Transverse colon (tissue), 4 donors: ENCODE measurements around the gene MRO. TPM values are rescaled to one million over a fixed set of nuclear protein-coding genes. Genes with fewer than 3 reads are reported as not detected.

Experiments used
- DNase-seq: peaks from one replicate; pipeline ENCODE4 v3.0.0-alpha.2; 2019
- H3K27ac ChIP-seq, 4 donors: fragments of 200-600 bp; sonication (generic); 2 replicates each; pipeline ENCODE4 v1.5.1; 2016 to 2018; ENCODE audit warnings: inconsistent platforms in 4 of 4
- H3K27me3 ChIP-seq: fragments of 200-600 bp; sonication (generic); 2 replicates; pipeline ENCODE4 v1.5.1; 2017; ENCODE audit warnings: inconsistent platforms
- H3K36me3 ChIP-seq, 4 donors: fragments of 200-600 bp; sonication (generic); 2 replicates each; pipeline ENCODE4 v1.5.1; 2017 to 2019; ENCODE audit warnings: inconsistent platforms in 4 of 4
- H3K4me1 ChIP-seq, 4 donors: fragments of 200-600 bp; sonication (generic); 2 replicates each; pipeline ENCODE4 v1.5.1; 2017 to 2020; ENCODE audit warnings: inconsistent platforms in 4 of 4
- H3K4me3 ChIP-seq, 4 donors: fragments of 200-600 bp; sonication (generic); 1 replicate in 1 of 4; 2 replicates in 3 of 4; pipeline versions ENCODE4 v1.5.1 to v1.6.1; 2017 to 2019; ENCODE audit warnings: inconsistent platforms in 4 of 4
- H3K9me3 ChIP-seq, 2 donors: fragments of 200-600 bp; sonication (generic); 2 replicates each; pipeline ENCODE4 v1.5.1; 2017 to 2019; ENCODE audit warnings: inconsistent platforms in 2 of 2
- EP300 ChIP-seq: sonication (generic); formaldehyde crosslinking; IDR thresholded peaks from one replicate; pipeline ENCODE4 v1.6.1; 2017; ENCODE audit warnings: antibody characterized with exemption, low read depth
- POLR2A ChIP-seq: fragments of 450-650 bp; IDR thresholded peaks from one replicate; pipeline ENCODE4 v1.6.1; 2016; ENCODE audit warnings: antibody characterized with exemption, mild to moderate bottlenecking, moderate library complexity
- POLR2AphosphoS5 ChIP-seq, 3 donors: sonication (generic); formaldehyde crosslinking; IDR thresholded peaks; one replicate each; pipeline ENCODE4 v1.6.1; 2016; ENCODE audit warnings: antibody characterized with exemption in 3 of 3
- WGBS, 2 donors: methylation state at CpG; one replicate each; pipeline ENCODE4 v1.1.5; 2018; ENCODE audit warnings: low coverage in 1 of 2; 5-methylcytosine and 5-hydroxymethylcytosine counted together
- in situ Hi-C, 4 donors: fragments of 200-750 bp; cut with MboI; loops; one replicate each; pipeline versions ENCODE4 v1.15.0 to v1.15.1; 2017; ENCODE audit warnings: low sequenced_read_pairs in 3 of 4, low pct_ligation_motif_present in 1 of 4, low pct_unique_long_range_greater_than_20kb in 1 of 4
- intact Hi-C: fragments of 100-400 bp; cut with DNase I; formaldehyde crosslinking; loops from one replicate; pipeline ENCODE4 v1.15.1; 2023; ENCODE audit warnings: low total_unique reads
- total RNA-seq, 4 donors: library from RNA; depleted of rRNA; stranded (reverse); fragments of >200 nt; gene quantifications; one replicate each; pipeline ENCODE4 v1.1.0, GENCODE V29; 2016
- TF ChIP-seq, protein P1 (sequence below), 5 experiments: fragments of 200-600 bp in 3 of 5; fragments of 450-650 bp in 2 of 5; sonication (generic) in 3 of 5; IDR thresholded peaks; 1 replicate in 2 of 5; 2 replicates in 3 of 5; pipeline ENCODE4 v1.5.1; 2016 to 2017; ENCODE audit warnings: antibody characterized with exemption in 5 of 5, inconsistent platforms in 3 of 5, mild to moderate bottlenecking in 2 of 5, moderate library complexity in 1 of 5

The MRO gene
- total RNA-seq, 4 donors from 2014 or later = 0.16 to 0.27 TPM; not detected in 2

DNA sequence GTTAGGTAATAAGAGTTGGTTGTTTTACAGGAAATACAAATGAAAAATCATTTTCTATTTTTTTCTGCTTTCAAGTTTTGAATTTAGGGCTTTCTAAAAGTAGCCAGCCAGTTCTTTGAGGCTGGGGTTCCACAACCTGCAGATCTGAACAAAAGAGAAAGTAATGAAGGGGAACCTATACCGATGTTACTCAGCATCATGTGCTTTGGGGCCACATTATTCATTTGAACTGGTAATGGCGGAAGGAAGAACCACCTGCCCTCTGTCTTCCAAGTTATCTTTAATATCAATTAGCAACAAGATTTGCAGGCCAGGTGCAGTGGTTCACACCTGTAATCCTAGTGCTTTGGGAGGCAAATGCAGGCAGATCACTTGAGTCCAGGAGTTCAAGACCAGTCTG, 12.9 kb upstream of the MRO start:
- 76 to 80% methylated on average over 1 to 2 of the region's 2 CpGs for WGBS, 2 donors
- no peaks in the 10 kb centered on the region for H3K27me3 ChIP-seq
- DNase-seq = no peak
- no peak overlapping the region for H3K4me3 ChIP-seq
- in situ Hi-C loops (no loop called here), intact Hi-C loops (no loop called here)
- H3K9me3 ChIP-seq = no peaks in the 10 kb centered on the region
- TF ChIP-seq, protein P1, sequence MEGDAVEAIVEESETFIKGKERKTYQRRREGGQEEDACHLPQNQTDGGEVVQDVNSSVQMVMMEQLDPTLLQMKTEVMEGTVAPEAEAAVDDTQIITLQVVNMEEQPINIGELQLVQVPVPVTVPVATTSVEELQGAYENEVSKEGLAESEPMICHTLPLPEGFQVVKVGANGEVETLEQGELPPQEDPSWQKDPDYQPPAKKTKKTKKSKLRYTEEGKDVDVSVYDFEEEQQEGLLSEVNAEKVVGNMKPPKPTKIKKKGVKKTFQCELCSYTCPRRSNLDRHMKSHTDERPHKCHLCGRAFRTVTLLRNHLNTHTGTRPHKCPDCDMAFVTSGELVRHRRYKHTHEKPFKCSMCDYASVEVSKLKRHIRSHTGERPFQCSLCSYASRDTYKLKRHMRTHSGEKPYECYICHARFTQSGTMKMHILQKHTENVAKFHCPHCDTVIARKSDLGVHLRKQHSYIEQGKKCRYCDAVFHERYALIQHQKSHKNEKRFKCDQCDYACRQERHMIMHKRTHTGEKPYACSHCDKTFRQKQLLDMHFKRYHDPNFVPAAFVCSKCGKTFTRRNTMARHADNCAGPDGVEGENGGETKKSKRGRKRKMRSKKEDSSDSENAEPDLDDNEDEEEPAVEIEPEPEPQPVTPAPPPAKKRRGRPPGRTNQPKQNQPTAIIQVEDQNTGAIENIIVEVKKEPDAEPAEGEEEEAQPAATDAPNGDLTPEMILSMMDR (IDR thresholded peaks at IDR 0.05) = no peak
- TF ChIP-seq EP300 (no peak), POLR2AphosphoS5 (IDR thresholded peaks at IDR 0.05) (no peak), POLR2A (no peak)
- peaks cover 0 to 21% (median 0%) of the 10 kb centered on the region in 4 donors for H3K4me1 ChIP-seq
- H3K27ac ChIP-seq = no peak overlapping the region
- H3K36me3 ChIP-seq = no peaks in the 10 kb centered on the region

DNA sequence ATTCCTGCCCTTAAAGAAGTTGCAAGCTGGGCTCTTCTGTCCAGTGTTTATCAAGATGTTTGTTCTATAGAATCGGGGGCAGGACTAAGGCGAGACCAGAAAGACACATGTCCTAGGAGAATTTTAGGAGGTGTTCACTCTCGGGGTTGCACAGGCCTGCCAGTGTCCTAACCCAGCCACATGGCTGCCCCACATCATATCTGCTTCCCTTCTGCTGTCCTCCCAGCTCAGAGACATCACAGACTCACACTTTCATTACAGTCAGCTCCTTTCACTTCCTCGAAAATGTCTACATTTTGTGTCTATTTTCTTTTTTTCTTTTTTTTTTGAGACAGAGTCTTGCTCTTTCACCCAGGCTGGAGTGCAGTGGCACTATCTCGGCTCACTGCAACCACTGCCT, 10.7 kb upstream of the MRO start:
- DNase-seq = no peak
- intact Hi-C loops = no loop called here
- in situ Hi-C loops = no loop called here
- 82 to 85% methylated on average over 4 to 5 of the region's 5 CpGs for WGBS, 2 donors
- H3K27ac ChIP-seq = peak overlapping the region in 2 of 4 donors; percentile 17 to 31
- no peaks in the 10 kb centered on the region for H3K36me3 ChIP-seq
- no peaks in the 10 kb centered on the region for H3K27me3 ChIP-seq
- H3K9me3 ChIP-seq = no peaks in the 10 kb centered on the region
- H3K4me3 ChIP-seq = no peak overlapping the region
- TF ChIP-seq, protein P1 (IDR thresholded peaks at IDR 0.05) = no peak
- TF ChIP-seq EP300 (no peak), POLR2AphosphoS5 (IDR thresholded peaks at IDR 0.05) (no peak), POLR2A (no peak)
- H3K4me1 ChIP-seq = peaks cover 0 to 32% (median 6%) of the 10 kb centered on the region in 4 donors

DNA sequence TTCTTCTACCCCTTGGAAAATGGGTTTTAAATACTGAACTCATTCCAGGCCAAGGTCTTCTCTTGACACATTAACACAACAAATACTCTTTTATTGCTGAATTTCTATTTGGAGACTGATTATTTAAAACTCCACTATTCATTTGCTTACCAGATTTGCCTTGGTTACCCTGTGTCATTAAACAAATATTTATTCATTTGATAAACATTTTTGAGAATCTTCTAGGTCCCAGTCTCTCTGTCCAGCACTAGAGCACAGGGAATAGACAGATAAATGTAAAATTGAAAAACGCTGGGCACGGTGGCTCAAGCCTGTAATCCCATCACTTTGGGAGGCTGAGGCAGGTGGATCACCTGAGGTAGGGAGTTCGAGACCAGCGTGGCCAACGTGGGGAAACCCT, 9.8 kb upstream of the MRO start:
- Histone ChIP-seq H3K27me3 (no peaks in the 10 kb centered on the region), H3K27ac (peak overlapping the region in 1 of 4 donors; percentile 31), H3K4me1 (peaks cover 0 to 37% (median 9%) of the 10 kb centered on the region in 4 donors), H3K9me3 (no peaks in the 10 kb centered on the region), H3K4me3 (no peak overlapping the region), H3K36me3 (no peaks in the 10 kb centered on the region)
- WGBS, 2 donors = 77 to 98% methylated on average over 5 of the region's 5 CpGs
- no peak for DNase-seq
- intact Hi-C loops (loop anchor here (10.0 kb wide), 1 partner anchor 205 kb away; the partner anchor contains the start of gene SMAD4), in situ Hi-C loops (no loop called here)
- TF ChIP-seq, protein P1 (IDR thresholded peaks at IDR 0.05) = no peak
- TF ChIP-seq POLR2AphosphoS5 (IDR thresholded peaks at IDR 0.05) = no peak
- no peak for TF ChIP-seq EP300
- TF ChIP-seq POLR2A = no peak

- H3K4me3 ChIP-seq = no peak overlapping the region
- no peaks in the 10 kb centered on the region for H3K36me3 ChIP-seq
- peak; percentile 28 for DNase-seq
- H3K4me1 ChIP-seq = peaks cover 0 to 44% (median 12%) of the 10 kb centered on the region in 4 donors
- WGBS, 2 donors = 54 to 71% methylated on average over 5 of the region's 5 CpGs
- in situ Hi-C loops = no loop called here
- TF ChIP-seq EP300 (no peak), POLR2A (no peak), POLR2AphosphoS5 (IDR thresholded peaks at IDR 0.05) (no peak)
- TF ChIP-seq, protein P1 (IDR thresholded peaks at IDR 0.05) = no peak
- H3K27ac ChIP-seq = peak overlapping the region in 2 of 4 donors; percentile 33 to 50
- intact Hi-C loops = loop anchor here (10.0 kb wide), 1 partner anchor 209 kb away; the partner anchor contains the start of gene SMAD4
- H3K27me3 ChIP-seq = no peaks in the 10 kb centered on the region
- no peaks in the 10 kb centered on the region for H3K9me3 ChIP-seq
Measured at GRCh38 chr18:50826027-50826426, 6.2 kb upstream of the MRO start.
